Hematopoietic multipotent progenitor cell treated with erythropoietin and hydrocortisone succinate and interleukin-3 and kit ligand, for 6 days (in vitro differentiated cells): Measurements from ENCODE around the gene PLA2G3.
"Not testable (repeated sequence)": the region's sequence is repeated elsewhere in the genome, so short reads cannot be mapped to it uniquely, and the experiment has no call there.

Source experiments
- DNase-seq: peaks from one replicate; pipeline ENCODE4 v3.0.0-alpha.2; 2015

Gene PLA2G3

GRCh38 chr22:31139866-31140716, at the start of gene PLA2G3:
Gene PLA2G3, minus strand, starts transcription at chr22:31140508. Its CDS starts 154 bp downstream, at chr22:31140354.
- DNase-seq = peak; percentile 25

GRCh38 chr22:31187627-31188026, 47.3 kb upstream of the PLA2G3 start:
- DNase-seq = no peak

GRCh38 chr22:31185056-31185455, 44.7 kb upstream of the PLA2G3 start:
- DNase-seq = no peak

- no peak for DNase-seq
These were observed 43.7 kb upstream of the PLA2G3 start for GRCh38 chr22:31184015-31184414.

GRCh38 chr22:31179345-31179744, 39.0 kb upstream of the PLA2G3 start:
- DNase-seq = no peak

- no peak for DNase-seq
These were observed 38.6 kb upstream of the PLA2G3 start for GRCh38 chr22:31178859-31179258.

- no peak for DNase-seq
These were observed 37.3 kb upstream of the PLA2G3 start for GRCh38 chr22:31177420-31178162.

GRCh38 chr22:31176923-31177322, 36.6 kb upstream of the PLA2G3 start:
- DNase-seq = no peak

- DNase-seq = no peak
These were observed 33.3 kb upstream of the PLA2G3 start for GRCh38 chr22:31173386-31174145.

GRCh38 chr22:31171734-31172133, 31.4 kb upstream of the PLA2G3 start:
- not testable (repeated sequence) for DNase-seq

- DNase-seq = no peak
These were observed 30.7 kb upstream of the PLA2G3 start for GRCh38 chr22:31170971-31171370.

- DNase-seq = peak; percentile 45
These were observed 21.9 kb upstream of the PLA2G3 start for GRCh38 chr22:31162015-31162765.

- no peak for DNase-seq
These were observed 21.1 kb upstream of the PLA2G3 start for GRCh38 chr22:31161386-31161785.

GRCh38 chr22:31160328-31160978, 20.1 kb upstream of the PLA2G3 start:
- peak; percentile 39 for DNase-seq

- no peak for DNase-seq
These were observed 15.1 kb upstream of the PLA2G3 start for GRCh38 chr22:31155422-31155821.

- no peak for DNase-seq
These were observed 14.7 kb upstream of the PLA2G3 start for GRCh38 chr22:31154975-31155374.

GRCh38 chr22:31153357-31153756, 13.0 kb upstream of the PLA2G3 start:
- DNase-seq = no peak

- DNase-seq = no peak
These were observed 11.6 kb upstream of the PLA2G3 start for GRCh38 chr22:31151872-31152271.

- DNase-seq = peak; percentile 28
These were observed 10.3 kb upstream of the PLA2G3 start for GRCh38 chr22:31150615-31151014.

- peak; percentile 87 for DNase-seq
These were observed 8.8 kb upstream of the PLA2G3 start for GRCh38 chr22:31148953-31149627.

GRCh38 chr22:31148488-31148887, 8.2 kb upstream of the PLA2G3 start:
- DNase-seq = no peak
